Astrocyte of the cerebellum (primary cell): ENCODE measurements around the gene ZNF423.

Experiments
- DNase-seq: peaks from one replicate; pipeline ENCODE4 v3.0.0-alpha.2; 2011; ENCODE audit warnings: low read depth
- H3K4me3 ChIP-seq: 2 replicates; pipeline ENCODE4 v1.5.1; 2011; ENCODE audit warnings: mild to moderate bottlenecking, low read depth, low read length, moderate library complexity
- CTCF ChIP-seq: IDR thresholded peaks from 2 replicates; pipeline ENCODE4 v1.5.1; 2012; ENCODE audit warnings: low read length, low read depth, moderate library complexity, mild to moderate bottlenecking; ENCODE audit errors: missing control alignments
- in situ Hi-C: cut with HindIII; loops from 2 replicates; pipeline ENCODE4 v1.10.0; 2017; ENCODE audit warnings: low sequenced_read_pairs

ZNF423 gene

GRCh38 chr16:49742428-49743202, 113.3 kb downstream of the ZNF423 start:
- no peak overlapping the region for H3K4me3 ChIP-seq
- TF ChIP-seq CTCF, result no peak
- no peak for DNase-seq
- in situ Hi-C loops, result no loop called here

GRCh38 chr16:49740256-49740655, 115.7 kb downstream of the ZNF423 start:
- in situ Hi-C loops, result no loop called here
- no peak overlapping the region for H3K4me3 ChIP-seq
- TF ChIP-seq CTCF, result no peak
- DNase-seq, result no peak

- in situ Hi-C loops, result no loop called here
- no peak for DNase-seq
- no peak overlapping the region for H3K4me3 ChIP-seq
- no peak for TF ChIP-seq CTCF
Observed at GRCh38 chr16:49739381-49739780, 116.5 kb downstream of the ZNF423 start.

GRCh38 chr16:49738832-49739231, 117.1 kb downstream of the ZNF423 start:
- DNase-seq, result no peak
- no peak overlapping the region for H3K4me3 ChIP-seq
- TF ChIP-seq CTCF, result no peak
- in situ Hi-C loops, result no loop called here

- no peak for DNase-seq
- no peak for TF ChIP-seq CTCF
- H3K4me3 ChIP-seq, result no peak overlapping the region
- in situ Hi-C loops, result no loop called here
Observed at GRCh38 chr16:49738001-49738400, 117.9 kb downstream of the ZNF423 start.

GRCh38 chr16:49737541-49737940, 118.4 kb downstream of the ZNF423 start:
- no peak for TF ChIP-seq CTCF
- DNase-seq, result no peak
- in situ Hi-C loops, result no loop called here

GRCh38 chr16:49734331-49734730, 121.6 kb downstream of the ZNF423 start:
- H3K4me3 ChIP-seq, result no peak overlapping the region
- in situ Hi-C loops, result no loop called here
- TF ChIP-seq CTCF, result no peak
- DNase-seq, result no peak

More at GRCh38 chr16:49737541-49737940, 118.4 kb downstream of the ZNF423 start:
- H3K4me3 ChIP-seq, result no peak overlapping the region
